HepG2 (cell line): ENCODE measurements around the gene DCAF8. TPM values are rescaled to one million over a fixed set of nuclear protein-coding genes. Genes with fewer than 3 reads are reported as not detected.
A peak's percentile ranks its signal among the peaks of the same experiment; 100 is the strongest.

Experiments
- CREB3 ChIP-seq: sonication (generic); formaldehyde crosslinking; IDR thresholded peaks from 2 replicates; pipeline ENCODE4 v1.5.0; 2020; ENCODE audit warnings: missing genetic modification reagents
- ESRRA ChIP-seq: sonication (generic); formaldehyde crosslinking; IDR thresholded peaks from 2 replicates; pipeline ENCODE4 v1.5.1; 2020; ENCODE audit warnings: mild to moderate bottlenecking, low read depth, missing genetic modification reagents
- FOSL2 ChIP-seq: sonication (generic); formaldehyde crosslinking; IDR thresholded peaks from 2 replicates; pipeline ENCODE4 v1.4.0; 2020; ENCODE audit warnings: missing genetic modification reagents
- FOXK2 ChIP-seq: fragments of 450-650 bp; IDR thresholded peaks from 2 replicates; pipeline ENCODE4 v1.6.1; 2016
- HOXD1 ChIP-seq: sonication (generic); formaldehyde crosslinking; IDR thresholded peaks from 2 replicates; pipeline ENCODE4 v1.5.0; 2020; ENCODE audit warnings: missing genetic modification reagents
- IRF2 ChIP-seq: IDR thresholded peaks from 2 replicates; pipeline ENCODE4 v1.6.1; 2018; ENCODE audit warnings: missing genetic modification reagents, missing compliant biosample characterization
- KDM2A ChIP-seq: sonication (generic); formaldehyde crosslinking; IDR thresholded peaks from 2 replicates; pipeline ENCODE4 v1.4.0; 2020; ENCODE audit warnings: low read depth, missing genetic modification reagents, borderline replicate concordance
- MAZ ChIP-seq, 2 experiments: sonication (generic) in 1 of 2; formaldehyde crosslinking in 1 of 2; IDR thresholded peaks; 2 replicates each; pipeline versions ENCODE4 v1.5.0 to v1.6.1; 2012 to 2020; ENCODE audit warnings: low read depth in 2 of 2, mild to moderate bottlenecking in 2 of 2, borderline replicate concordance in 1 of 2, improper control_type of control experiment in 1 of 2, low read length in 1 of 2, missing genetic modification reagents in 1 of 2, moderate library complexity in 1 of 2
- PREB ChIP-seq: sonication (generic); formaldehyde crosslinking; IDR thresholded peaks from 2 replicates; pipeline ENCODE4 v1.4.0; 2020; ENCODE audit warnings: missing genetic modification reagents
- RNF219 ChIP-seq: sonication (generic); formaldehyde crosslinking; IDR thresholded peaks from 2 replicates; pipeline ENCODE4 v1.5.0; 2020; ENCODE audit warnings: mild to moderate bottlenecking, missing genetic modification reagents
- SP140L ChIP-seq: sonication (generic); formaldehyde crosslinking; IDR thresholded peaks from 2 replicates; pipeline ENCODE4 v1.4.0; 2020; ENCODE audit warnings: missing genetic modification reagents, borderline replicate concordance
- ZBTB43 ChIP-seq: sonication (generic); formaldehyde crosslinking; conservative IDR thresholded peaks from 2 replicates; pipeline ENCODE4 v1.4.0; 2020; ENCODE audit warnings: missing genetic modification reagents
- ZFAT ChIP-seq: sonication (generic); formaldehyde crosslinking; conservative IDR thresholded peaks from 2 replicates; pipeline ENCODE4 v1.8.1; 2023; ENCODE audit warnings: missing genetic modification reagents, inconsistent platforms
- ZFP1 ChIP-seq: IDR thresholded peaks from 2 replicates; pipeline ENCODE4 v1.6.1; 2016
- ZMYM4 ChIP-seq: sonication (generic); formaldehyde crosslinking; IDR thresholded peaks from 2 replicates; pipeline ENCODE4 v1.8.1; 2023; ENCODE audit warnings: mild to moderate bottlenecking, missing genetic modification reagents
- ZNF101 ChIP-seq: sonication (generic); formaldehyde crosslinking; IDR thresholded peaks from 2 replicates; pipeline ENCODE4 v1.4.0; 2020; ENCODE audit warnings: mild to moderate bottlenecking, low read depth, missing genetic modification reagents, borderline replicate concordance
- ZNF382 ChIP-seq: sonication (generic); formaldehyde crosslinking; IDR thresholded peaks from 2 replicates; pipeline ENCODE4 v1.5.0; 2020; ENCODE audit warnings: missing genetic modification reagents, mild to moderate bottlenecking, borderline replicate concordance
- ZNF503 ChIP-seq: sonication (generic); formaldehyde crosslinking; IDR thresholded peaks from 2 replicates; pipeline ENCODE4 v1.4.0; 2020; ENCODE audit warnings: missing genetic modification reagents
- ZNF704 ChIP-seq: sonication (generic); formaldehyde crosslinking; IDR thresholded peaks from 2 replicates; pipeline ENCODE4 v1.8.1; 2023; ENCODE audit warnings: mild to moderate bottlenecking, inconsistent platforms, moderate library complexity, missing genetic modification reagents, borderline replicate concordance
- ZNF879 ChIP-seq: sonication (generic); formaldehyde crosslinking; IDR thresholded peaks from 2 replicates; pipeline ENCODE4 v1.8.1; 2023; ENCODE audit warnings: missing genetic modification reagents
- ZSCAN25 ChIP-seq: sonication (generic); formaldehyde crosslinking; IDR thresholded peaks from 2 replicates; pipeline ENCODE4 v1.8.0; 2022; ENCODE audit warnings: mild to moderate bottlenecking, missing genetic modification reagents
- polyA plus RNA-seq, 8 experiments: library from polyadenylated mRNA; depleted of rRNA in 3 of 8; stranded (reverse) in 7 of 8; unstranded in 1 of 8; fragments of >200 nt; fragmentation: Illumina TruSeq in 4 of 8; extraction: Trizol in 4 of 8; gene quantifications; 2 replicates each; pipeline versions ENCODE4 v1.2.1 to v1.2.3, GENCODE V29; 2011 to 2016; ENCODE audit warnings: low read depth in 4 of 8, missing spikeins in 1 of 8, mixed read lengths in 1 of 8; ENCODE audit not compliant: insufficient read depth in 1 of 8
- total RNA-seq, 5 experiments: library from RNA; depleted of rRNA; stranded (reverse); fragments of >200 nt; fragmentation: Illumina TruSeq; extraction: Trizol; gene quantifications; 2 replicates each; pipeline ENCODE4 v1.2.3, GENCODE V29; 2016; ENCODE audit warnings: low read depth in 1 of 5

Gene DCAF8
- total and polyA plus RNA-seq, 2 of the 13 experiments (the other 11 are each of a cell fraction or from before 2014, with no cell fraction given) = 73.4 to 79.8 TPM

GRCh38 chr1:160193091-160193819 is 69.1 kb downstream of the DCAF8 start (continued):
- TF ChIP-seq ZBTB43 (CRISPR knock-in tag) = no peak
- no peak for TF ChIP-seq ZNF382
- no peak for TF ChIP-seq ZFAT (CRISPR knock-in tag)
- no peak for TF ChIP-seq ZMYM4
- TF ChIP-seq ZSCAN25 (CRISPR knock-in tag) = peak; percentile 98
- TF ChIP-seq ZNF503 = no peak
- TF ChIP-seq ESRRA (CRISPR knock-in tag) = 0 out of 2 replicates have a peak, but pooled peaks have one; percentile 3
- no peak for TF ChIP-seq FOXK2
- TF ChIP-seq SP140L (CRISPR knock-in tag) = no peak
- no peak for TF ChIP-seq ZFP1 (CRISPR knock-in tag)
- peak; percentile 34; the same call in 1 of the 2 replicates for TF ChIP-seq IRF2
- no peak for TF ChIP-seq MAZ (IDR thresholded peaks at IDR 0.05; ENCODE audit: borderline replicate concordance, low read depth, low read length)
- TF ChIP-seq MAZ (CRISPR knock-in tag; IDR thresholded peaks at IDR 0.05; ENCODE audit: low read depth) = peak; percentile 20
- no peak for TF ChIP-seq PREB (CRISPR knock-in tag)
- no peak for TF ChIP-seq FOSL2
- no peak for TF ChIP-seq CREB3
- 0 out of 2 replicates have a peak, but pooled peaks have one; percentile 44 for TF ChIP-seq ZNF101
- no peak for TF ChIP-seq RNF219 (CRISPR knock-in tag)
- peak; percentile 58; the same call in 1 of the 2 replicates for TF ChIP-seq KDM2A (CRISPR knock-in tag)
- no peak for TF ChIP-seq ZNF879
- no peak for TF ChIP-seq HOXD1 (CRISPR knock-in tag)
- TF ChIP-seq ZNF704 (CRISPR knock-in tag) = no peak; the same call in 1 of the 2 replicates
